GM18867 (cell line): ENCODE results near the gene ANO2.
"Not testable (repeated sequence)": the region's sequence is repeated elsewhere in the genome, so short reads cannot be mapped to it uniquely, and the experiment has no call there.

Source experiments
- ATAC-seq: cut with Tn5 transposase; IDR thresholded peaks from one replicate; pipeline ENCODE4 v1.9.1; 2021; ENCODE audit warnings: mild to moderate bottlenecking, moderate library complexity; ENCODE audit not compliant: unreplicated experiment

Gene ANO2

DNA sequence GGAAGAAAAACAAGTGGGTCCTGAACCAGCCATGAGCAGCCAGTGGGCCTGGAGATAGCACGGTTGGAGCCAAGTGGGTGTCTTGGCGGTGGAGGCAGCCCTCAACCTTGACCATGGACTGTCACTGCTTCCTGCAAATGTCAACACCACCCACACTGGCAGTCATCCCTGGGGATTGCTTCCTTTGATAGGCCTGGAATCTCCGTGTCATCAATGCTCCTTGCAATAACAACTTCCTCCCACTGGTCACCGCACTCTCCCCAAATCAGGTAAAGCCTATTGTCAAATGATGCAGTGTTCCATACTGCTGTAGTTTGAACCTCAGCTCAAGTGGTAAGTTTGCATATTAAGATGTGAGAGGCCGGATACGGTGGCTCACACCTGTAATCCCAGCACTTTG lies 384.0 kb downstream of the ANO2 start:
- ATAC-seq = no peak

DNA sequence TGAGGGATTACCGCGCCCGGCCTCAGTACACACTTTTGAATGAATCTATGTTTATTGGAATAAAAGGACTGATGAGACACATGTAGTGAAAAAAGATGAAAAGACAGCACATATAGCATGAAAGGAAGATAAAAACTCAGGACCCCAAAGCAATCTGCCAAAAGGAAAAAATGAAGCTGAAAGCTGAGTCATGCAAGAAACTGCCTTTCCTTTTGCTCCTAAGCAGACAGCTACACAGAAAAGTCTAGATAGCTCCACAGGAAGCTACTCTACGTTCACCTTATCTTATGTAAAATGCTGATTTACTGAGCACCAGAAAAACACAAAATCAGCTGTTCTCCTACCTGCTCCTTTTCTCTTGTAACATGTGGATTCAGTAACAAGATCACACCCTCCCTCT lies 384.8 kb downstream of the ANO2 start:
- no peak for ATAC-seq

GRCh38 chr12:5557906-5558305 lies 387.2 kb downstream of the ANO2 start:
- no peak for ATAC-seq

DNA sequence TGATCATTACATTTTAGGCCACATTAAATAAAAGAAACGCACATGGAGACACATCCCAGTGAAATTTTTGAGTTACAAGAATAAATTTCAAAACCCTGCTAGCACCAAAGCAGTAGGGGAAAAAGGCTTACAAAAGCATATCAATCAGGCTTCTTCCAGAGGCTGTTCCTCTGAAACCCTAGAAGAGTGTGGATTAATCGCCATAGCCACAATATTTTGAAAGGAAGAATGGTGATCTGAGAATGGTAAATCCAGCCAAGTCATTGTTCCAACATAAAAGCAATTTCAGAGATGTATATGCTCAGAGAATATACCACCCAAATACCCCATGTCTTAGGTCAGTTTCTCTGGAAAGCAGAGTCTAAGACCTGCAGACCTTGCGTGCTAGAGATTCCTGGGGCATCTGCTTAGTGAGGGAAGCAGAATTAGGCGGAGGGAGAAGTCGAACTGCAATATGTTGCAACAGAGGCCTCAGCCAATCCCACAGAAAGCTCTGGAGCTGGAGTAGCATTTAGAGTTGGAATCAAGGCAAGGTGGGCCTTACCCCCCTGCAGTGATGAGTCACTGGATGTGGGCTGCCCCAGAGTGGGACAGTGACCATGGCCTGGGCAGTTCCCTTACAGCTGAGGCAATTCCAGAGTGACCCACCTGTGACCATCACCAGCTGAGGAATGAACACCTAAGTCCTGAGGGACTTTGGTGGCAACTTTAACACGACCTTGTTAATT lies 387.9 kb downstream of the ANO2 start:
- no peak for ATAC-seq

GRCh38 chr12:5556033-5556614 lies 388.9 kb downstream of the ANO2 start:
- no peak for ATAC-seq

- no peak for ATAC-seq
Observed at GRCh38 chr12:5554711-5555110, 390.3 kb downstream of the ANO2 start.

GRCh38 chr12:5549011-5549410 lies 396.0 kb downstream of the ANO2 start:
- ATAC-seq = no peak

DNA sequence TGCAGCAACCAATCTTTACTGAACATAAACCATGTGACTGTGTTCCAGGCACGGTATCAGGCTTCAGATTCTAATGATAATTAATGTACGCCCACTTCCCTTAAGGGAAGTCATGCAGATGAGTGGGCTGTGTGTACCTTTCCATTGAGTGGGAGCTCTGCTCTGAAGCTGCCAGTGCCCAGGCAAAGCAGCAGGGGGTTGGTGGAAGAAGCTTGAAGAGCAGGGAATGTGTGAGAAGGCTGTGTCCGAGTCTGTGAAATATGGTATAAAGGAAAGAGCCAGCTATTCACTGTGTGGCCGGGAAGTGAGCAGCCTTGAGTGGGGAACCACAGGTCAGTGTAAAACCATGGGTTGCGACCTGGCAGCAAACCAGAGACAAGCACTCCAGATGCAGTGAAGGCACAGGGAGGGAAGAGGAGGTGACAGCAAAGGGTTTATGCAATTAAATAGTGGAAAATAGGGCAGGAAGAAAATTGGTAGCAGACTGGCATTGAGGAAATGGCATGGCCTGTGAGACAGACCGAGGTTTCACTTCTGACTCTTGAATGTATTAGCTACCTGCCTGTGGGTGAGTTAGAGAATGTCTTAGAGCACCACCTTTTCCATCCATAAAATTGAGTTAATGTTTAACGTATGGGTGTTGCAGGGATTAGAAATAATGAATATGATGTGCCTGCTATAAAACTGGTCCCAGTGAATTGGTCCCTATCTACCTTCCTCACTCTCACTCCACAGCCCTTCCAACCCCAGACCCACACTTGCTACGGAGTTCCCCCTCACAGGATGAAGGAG lies 396.7 kb downstream of the ANO2 start:
- ATAC-seq = no peak

GRCh38 chr12:5546616-5547015 lies 398.4 kb downstream of the ANO2 start:
- no peak for ATAC-seq

GRCh38 chr12:5537771-5538170 lies 407.3 kb downstream of the ANO2 start:
- no peak for ATAC-seq

GRCh38 chr12:5537026-5537615 lies 407.9 kb downstream of the ANO2 start:
- ATAC-seq = not testable (repeated sequence)

DNA sequence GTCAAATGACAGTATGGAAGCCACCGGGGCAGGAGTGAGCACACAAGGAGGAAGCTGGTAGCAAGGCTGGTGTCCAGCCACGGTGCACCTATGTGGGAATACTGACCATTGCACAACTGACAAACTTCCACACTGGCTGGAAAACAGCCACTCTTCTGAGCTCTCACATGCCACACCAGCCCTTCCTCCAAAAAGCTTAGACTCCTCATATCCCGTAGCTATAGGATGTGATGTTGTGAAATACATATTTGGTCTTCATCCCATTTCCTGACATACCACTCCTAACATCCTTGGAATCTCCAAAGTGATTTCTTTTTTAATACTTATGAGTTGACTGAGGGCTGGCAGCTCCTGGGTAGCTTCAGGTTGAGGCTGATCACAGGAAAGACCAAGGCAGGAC lies 409.5 kb downstream of the ANO2 start:
- no peak for ATAC-seq

DNA sequence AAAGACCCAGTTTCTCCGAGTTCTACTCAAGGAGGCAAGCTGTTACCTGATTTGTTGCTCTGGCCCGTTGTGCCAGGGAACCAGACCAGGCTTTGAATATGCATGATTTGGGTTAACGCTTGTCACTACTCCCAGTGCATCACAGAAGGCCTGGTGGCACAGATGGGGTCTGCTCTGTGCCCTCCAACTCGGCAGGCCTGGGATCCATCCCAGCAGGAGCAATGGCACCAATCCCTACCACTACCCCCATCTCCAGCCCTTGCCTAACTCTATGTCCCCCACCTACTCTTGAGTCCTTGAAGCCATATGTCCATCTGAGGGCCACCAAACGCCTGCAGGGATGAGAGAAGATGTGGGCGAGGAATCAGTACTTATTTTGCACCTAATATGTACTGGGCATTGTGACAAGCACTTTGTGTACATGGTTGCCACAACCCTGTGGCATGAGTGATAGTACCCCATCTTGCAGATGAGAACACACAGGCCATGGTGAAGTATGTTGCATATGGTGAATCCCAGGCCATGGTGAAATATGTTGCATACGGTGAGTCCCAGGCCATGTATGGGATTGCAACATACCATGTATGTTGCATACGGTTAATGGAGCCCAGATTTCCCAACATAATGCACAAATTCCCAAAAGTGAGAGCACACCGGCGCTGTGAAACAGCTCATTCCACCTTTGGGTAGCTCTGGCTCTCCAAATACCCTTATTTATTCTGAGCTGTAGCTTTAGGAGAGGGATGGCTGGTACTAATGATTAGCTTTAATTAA lies 410.4 kb downstream of the ANO2 start:
- ATAC-seq = no peak

DNA sequence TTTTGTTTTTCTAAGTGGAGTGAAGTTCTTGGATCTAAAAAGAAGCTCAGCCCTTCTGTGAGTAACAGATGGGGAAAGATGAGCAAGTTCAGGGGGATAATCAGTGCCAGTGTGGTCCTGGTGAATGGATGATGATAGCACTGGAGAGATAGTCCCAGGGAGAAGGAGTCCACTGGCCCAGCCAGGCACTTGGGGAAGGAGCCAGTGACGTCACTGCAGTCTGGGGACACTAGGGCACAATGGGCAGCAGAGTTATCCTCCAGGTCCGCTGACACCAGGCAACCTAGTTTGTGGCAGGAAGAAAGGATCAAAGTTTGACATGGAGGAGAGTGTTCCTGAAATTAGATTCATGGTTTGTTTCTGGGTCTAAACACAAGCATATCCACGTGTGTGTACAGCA lies 411.7 kb downstream of the ANO2 start:
- no peak for ATAC-seq

GRCh38 chr12:5525783-5526367 lies 419.2 kb downstream of the ANO2 start:
- ATAC-seq = no peak

DNA sequence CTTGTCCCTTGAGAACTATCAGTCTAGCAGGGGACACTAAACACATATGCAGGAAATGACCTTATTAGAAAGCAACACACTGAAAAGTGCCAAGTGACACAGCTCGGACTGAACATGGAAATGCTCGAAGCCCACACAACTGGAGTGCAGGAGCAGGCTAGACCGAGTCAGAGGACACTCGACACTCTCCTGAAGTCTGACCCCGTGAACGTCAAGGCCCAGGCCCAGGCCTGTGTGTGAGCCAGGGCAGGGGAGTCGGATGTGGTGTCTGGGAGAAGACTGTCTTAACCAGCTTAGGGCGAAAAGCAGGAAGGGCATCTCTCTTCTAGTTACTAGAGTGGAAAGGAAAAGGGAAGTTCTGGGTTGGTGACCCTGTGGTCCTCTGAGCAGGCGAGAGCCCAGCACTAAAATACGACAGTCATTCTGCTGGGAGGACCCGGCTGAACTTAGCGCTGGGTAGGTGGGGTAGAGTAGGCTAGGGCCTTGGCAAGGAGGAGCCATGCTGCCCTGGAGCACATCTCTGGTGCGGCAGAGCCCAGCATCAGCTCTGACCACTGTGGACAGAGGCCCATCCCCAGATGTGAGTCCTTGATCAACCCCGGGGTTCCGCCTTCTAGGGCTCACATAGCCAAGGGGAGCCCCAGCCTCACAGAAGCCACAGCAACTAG lies 420.2 kb downstream of the ANO2 start:
- ATAC-seq = no peak

DNA sequence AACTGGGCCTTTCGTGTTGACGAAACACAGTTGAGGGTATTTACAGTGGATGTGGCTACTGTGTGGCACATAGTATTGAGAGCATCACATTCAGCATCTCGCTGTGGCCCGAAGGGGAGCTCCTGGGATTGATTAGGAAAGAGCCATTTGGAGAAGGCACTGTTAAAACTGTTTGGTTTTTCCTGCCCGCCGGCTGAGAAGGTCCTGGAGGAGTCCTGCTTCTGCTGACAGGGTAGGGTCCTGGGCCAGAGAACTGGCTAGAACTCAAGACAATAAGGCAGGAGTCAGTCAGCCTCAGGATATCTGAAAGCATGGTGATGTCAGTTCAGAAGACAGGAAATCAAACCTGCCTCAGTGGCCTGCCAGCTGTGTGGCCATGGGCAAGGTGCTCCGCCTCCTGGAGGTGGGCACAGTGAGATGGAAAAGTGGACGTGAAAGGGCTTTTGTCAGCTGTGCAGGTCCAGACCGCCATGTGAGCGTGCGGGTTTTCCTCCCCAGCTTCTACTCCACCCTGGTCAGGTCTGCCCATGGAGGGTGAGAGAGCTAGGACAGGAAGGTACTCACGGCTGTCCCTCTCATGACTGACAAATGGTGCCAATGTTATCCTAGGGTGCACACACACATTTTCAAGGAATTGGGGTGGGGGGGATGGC lies 420.8 kb downstream of the ANO2 start:
- ATAC-seq = no peak

- no peak for ATAC-seq
Observed at GRCh38 chr12:5523396-5524115, 421.5 kb downstream of the ANO2 start.
